ENCODE results near the gene HAO2.
"Not testable (repeated sequence)": the region's sequence is repeated elsewhere in the genome, so short reads cannot be mapped to it uniquely, and the experiment has no call there.

HAO2 gene

DNA sequence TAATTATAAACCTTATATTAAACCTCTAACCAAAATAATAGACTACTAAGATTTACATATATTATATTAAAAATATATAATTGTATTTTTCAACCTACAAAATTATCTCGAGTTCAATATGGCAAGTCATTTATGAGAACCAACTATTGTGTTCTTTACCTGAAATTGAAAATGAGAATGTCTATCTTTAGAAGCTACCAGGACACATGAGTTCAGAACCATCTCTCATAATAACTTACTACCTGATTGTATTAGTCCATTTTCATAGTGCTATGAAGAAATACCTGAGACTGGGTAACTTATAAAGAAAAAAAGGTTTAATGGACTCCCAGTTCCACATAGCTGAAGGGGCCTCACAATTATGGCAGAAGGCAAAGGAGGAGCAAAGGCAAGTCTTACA is 6.8 kb downstream of the HAO2 start:
- no peak overlapping the region for H3K4me3 ChIP-seq (ENCODE audit: low read length)
- TF ChIP-seq, protein P1, sequence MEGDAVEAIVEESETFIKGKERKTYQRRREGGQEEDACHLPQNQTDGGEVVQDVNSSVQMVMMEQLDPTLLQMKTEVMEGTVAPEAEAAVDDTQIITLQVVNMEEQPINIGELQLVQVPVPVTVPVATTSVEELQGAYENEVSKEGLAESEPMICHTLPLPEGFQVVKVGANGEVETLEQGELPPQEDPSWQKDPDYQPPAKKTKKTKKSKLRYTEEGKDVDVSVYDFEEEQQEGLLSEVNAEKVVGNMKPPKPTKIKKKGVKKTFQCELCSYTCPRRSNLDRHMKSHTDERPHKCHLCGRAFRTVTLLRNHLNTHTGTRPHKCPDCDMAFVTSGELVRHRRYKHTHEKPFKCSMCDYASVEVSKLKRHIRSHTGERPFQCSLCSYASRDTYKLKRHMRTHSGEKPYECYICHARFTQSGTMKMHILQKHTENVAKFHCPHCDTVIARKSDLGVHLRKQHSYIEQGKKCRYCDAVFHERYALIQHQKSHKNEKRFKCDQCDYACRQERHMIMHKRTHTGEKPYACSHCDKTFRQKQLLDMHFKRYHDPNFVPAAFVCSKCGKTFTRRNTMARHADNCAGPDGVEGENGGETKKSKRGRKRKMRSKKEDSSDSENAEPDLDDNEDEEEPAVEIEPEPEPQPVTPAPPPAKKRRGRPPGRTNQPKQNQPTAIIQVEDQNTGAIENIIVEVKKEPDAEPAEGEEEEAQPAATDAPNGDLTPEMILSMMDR (IDR thresholded peaks at IDR 0.05; ENCODE audit: insufficient read depth, low read depth, low read length, missing control alignments), result no peak
- no peak for DNase-seq (ENCODE audit: low read depth)

DNA sequence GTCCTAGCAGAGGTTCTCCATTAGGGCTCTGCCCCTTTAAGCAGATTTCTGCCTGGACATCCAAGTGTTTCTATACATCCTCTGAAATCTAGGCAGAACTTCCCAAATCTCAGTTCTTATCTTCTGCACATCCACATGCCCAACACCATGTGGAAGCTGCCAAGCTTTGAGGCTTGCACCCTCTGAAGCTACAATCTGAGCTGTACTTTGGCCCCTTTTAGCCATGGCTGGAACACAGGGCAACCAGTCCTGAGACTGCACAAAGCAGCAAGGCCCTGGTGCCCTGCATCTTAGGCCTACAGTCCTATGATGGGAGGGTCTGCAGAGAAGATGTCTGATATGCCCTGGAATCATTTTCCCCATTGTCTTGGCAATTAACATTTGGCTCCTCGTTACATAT is 8.0 kb downstream of the HAO2 start:
- TF ChIP-seq, protein P1 (IDR thresholded peaks at IDR 0.05; ENCODE audit: insufficient read depth, low read depth, low read length, missing control alignments), result no peak
- no peak overlapping the region for H3K4me3 ChIP-seq (ENCODE audit: low read length)
- no peak for DNase-seq (ENCODE audit: low read depth)

DNA sequence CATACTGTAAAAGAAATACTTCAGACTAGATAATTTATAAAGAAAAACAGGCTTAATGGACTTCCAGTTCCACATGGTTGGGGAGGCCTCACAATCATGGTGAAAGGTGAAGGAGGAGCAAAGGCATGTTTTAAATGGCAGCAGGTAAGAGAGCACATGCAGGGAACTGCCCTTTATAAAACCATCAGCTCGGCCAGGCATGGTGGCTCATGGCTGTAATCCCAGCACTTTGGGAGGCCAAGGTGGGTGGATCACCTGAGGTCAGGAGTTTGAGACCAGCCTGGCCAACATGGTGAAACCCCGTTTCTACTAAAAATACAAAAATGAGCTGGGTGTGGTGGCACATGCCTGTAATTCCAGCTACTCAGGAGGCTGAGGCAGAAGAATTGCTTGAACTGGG is 9.0 kb downstream of the HAO2 start:
- not testable (repeated sequence) for DNase-seq (ENCODE audit: low read depth); H3K4me3 ChIP-seq (ENCODE audit: low read length)

DNA sequence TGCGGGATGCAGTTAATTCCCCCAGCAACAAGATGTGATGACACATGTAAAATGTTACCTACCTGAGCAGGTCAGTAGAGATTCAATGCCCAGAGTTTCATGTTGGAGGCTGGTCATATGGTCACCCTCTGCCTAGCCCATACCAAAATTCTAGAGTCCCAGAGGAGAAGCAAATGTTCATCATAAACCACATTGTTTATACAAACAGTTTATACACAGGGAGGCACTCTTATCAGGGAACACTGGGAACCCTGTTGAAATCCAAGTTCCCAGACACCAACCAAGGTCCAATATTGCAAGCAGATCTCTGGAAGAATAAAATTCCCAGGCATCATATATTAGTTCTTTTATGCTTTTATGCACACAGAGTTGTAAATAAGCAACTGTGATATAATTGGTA is 10.5 kb downstream of the HAO2 start:
- no peak for DNase-seq (ENCODE audit: low read depth)
- no peak overlapping the region for H3K4me3 ChIP-seq (ENCODE audit: low read length)
- TF ChIP-seq, protein P1 (IDR thresholded peaks at IDR 0.05; ENCODE audit: insufficient read depth, low read depth, low read length, missing control alignments), result no peak

DNA sequence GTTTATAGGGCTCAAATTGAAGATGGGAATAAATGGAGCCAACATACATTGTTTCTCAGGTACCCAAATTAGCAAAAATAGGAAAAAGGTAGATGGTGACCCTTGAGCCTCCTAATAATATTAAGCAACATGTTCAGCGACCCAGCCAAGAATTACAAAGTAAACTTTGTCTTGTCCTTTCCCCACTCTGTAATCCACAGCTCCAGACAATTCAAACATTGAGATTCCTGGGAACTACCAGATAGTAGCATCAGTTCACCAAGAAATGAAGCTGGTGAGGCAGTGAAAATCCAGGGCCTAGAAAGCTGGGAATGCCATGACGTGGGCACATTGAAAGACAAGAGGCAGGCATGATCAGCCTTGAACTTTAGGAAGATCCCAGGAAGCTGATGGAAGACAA is 11.7 kb downstream of the HAO2 start:
- H3K4me3 ChIP-seq (ENCODE audit: low read length), result no peak overlapping the region
- no peak for DNase-seq (ENCODE audit: low read depth)
- TF ChIP-seq, protein P1 (IDR thresholded peaks at IDR 0.05; ENCODE audit: insufficient read depth, low read depth, low read length, missing control alignments), result no peak

DNA sequence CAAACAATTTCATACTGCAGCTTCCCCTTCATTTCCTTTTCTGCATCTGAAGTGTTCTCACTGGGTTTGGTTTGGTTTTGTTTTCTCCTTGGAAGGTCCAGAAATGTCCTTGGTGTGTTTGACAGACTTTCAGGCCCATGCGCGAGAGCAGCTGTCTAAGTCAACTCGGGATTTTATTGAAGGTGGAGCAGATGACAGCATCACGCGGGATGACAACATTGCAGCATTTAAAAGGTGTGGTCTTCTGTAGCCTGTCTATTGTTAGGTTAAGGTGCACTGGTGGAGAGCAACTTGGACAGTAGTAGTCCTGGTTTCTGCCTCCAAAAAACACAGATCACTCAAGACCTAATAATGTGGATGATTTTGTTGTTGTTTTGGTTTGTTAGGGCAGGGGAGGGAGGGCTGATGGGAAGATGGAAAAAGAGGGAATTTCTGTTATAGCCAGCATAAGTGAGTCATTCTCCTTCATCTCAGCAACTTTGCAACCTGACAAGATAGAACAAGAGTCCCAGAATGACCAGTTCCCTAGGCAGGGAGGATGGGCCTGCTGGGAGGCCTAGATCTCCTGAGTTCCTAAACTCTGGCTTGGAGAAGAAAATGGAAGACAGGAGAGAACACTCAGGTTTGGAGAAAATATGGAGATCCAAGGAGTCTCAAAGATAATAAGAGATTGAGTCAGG is 12.5 kb downstream of the HAO2 start:
- peak; percentile 55 for DNase-seq (ENCODE audit: low read depth)
- no peak overlapping the region for H3K4me3 ChIP-seq (ENCODE audit: low read length)
- TF ChIP-seq, protein P1 (IDR thresholded peaks at IDR 0.05; ENCODE audit: insufficient read depth, low read depth, low read length, missing control alignments), result no peak

DNA sequence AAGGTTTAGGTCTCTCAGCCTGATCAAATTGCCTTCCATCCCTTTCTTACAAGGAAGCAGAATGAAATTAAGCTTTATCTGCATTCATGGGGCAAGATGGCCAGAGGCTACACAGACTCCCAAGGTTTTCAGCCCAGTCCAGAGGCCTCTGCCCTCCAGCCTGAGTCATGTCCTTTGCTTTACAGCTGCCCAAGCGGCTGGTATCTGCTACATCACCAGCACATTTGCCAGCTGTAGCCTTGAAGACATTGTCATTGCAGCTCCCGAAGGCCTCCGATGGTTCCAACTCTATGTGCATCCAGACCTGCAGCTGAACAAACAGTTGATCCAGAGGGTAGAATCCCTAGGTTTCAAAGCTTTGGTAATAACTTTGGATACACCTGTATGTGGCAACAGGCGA is 16.0 kb downstream of the HAO2 start:
- TF ChIP-seq, protein P1 (IDR thresholded peaks at IDR 0.05; ENCODE audit: insufficient read depth, low read depth, low read length, missing control alignments), result no peak
- DNase-seq (ENCODE audit: low read depth), result no peak
- H3K4me3 ChIP-seq (ENCODE audit: low read length), result no peak overlapping the region

Measured in epithelial cell of esophagus (primary cell).